HepG2 (cell line): ENCODE results near the gene GRB7. TPM values are rescaled to one million over a fixed set of nuclear protein-coding genes. Genes with fewer than 3 reads are reported as not detected.

ENCODE experiments used
- CSRNP2 ChIP-seq: sonication (generic); formaldehyde crosslinking; conservative IDR thresholded peaks from 2 replicates; pipeline ENCODE4 v1.8.0; 2022; ENCODE audit warnings: low read depth, missing genetic modification reagents
- HMGXB4 ChIP-seq, 2 experiments: sonication (generic) in 1 of 2; formaldehyde crosslinking in 1 of 2; IDR thresholded peaks; 2 replicates each; pipeline versions ENCODE4 v1.4.0 to v1.6.1; 2018 to 2020; ENCODE audit warnings: missing genetic modification reagents in 2 of 2, borderline replicate concordance in 1 of 2, low read depth in 1 of 2, mild to moderate bottlenecking in 1 of 2, missing biosample characterization in 1 of 2
- HNF4A ChIP-seq: sonication (generic); formaldehyde crosslinking; IDR thresholded peaks from 2 replicates; pipeline ENCODE4 v1.4.0; 2020; ENCODE audit warnings: missing genetic modification reagents
- IRF2 ChIP-seq: IDR thresholded peaks from 2 replicates; pipeline ENCODE4 v1.6.1; 2018; ENCODE audit warnings: missing genetic modification reagents, missing compliant biosample characterization
- KLF12 ChIP-seq: sonication (generic); formaldehyde crosslinking; IDR thresholded peaks from 2 replicates; pipeline ENCODE4 v1.4.0; 2020; ENCODE audit warnings: missing genetic modification reagents, borderline replicate concordance
- KMT2A ChIP-seq: sonication (generic); formaldehyde crosslinking; IDR thresholded peaks from 2 replicates; pipeline ENCODE4 v1.4.0; 2020; ENCODE audit warnings: missing genetic modification reagents
- MED1 ChIP-seq: sonication (generic); formaldehyde crosslinking; IDR thresholded peaks from 2 replicates; pipeline ENCODE4 v1.4.0; 2020; ENCODE audit warnings: missing genetic modification reagents
- NCOA5 ChIP-seq: sonication (generic); formaldehyde crosslinking; IDR thresholded peaks from 2 replicates; pipeline ENCODE4 v1.4.0; 2020; ENCODE audit warnings: missing genetic modification reagents
- POLR2AphosphoS2 ChIP-seq: IDR thresholded peaks from 2 replicates; pipeline ENCODE4 v1.6.1; 2011; ENCODE audit warnings: low read depth, low read length, improper control_type of control experiment
- RBM39 ChIP-seq: fragments of 200-400 bp; formaldehyde crosslinking; IDR thresholded peaks from one replicate; pipeline ENCODE4 v1.6.1; 2018; ENCODE audit warnings: antibody characterized with exemption, mild to moderate bottlenecking, low read depth, low read length; ENCODE audit not compliant: poor library complexity, severe bottlenecking
- SAFB2 ChIP-seq: sonication (generic); formaldehyde crosslinking; IDR thresholded peaks from 2 replicates; pipeline ENCODE4 v1.5.1; 2020; ENCODE audit warnings: missing genetic modification reagents, low read depth, mild to moderate bottlenecking, borderline replicate concordance
- SAP130 ChIP-seq: IDR thresholded peaks from 2 replicates; pipeline ENCODE4 v1.6.1; 2016; ENCODE audit warnings: low read depth
- TFDP2 ChIP-seq: sonication (generic); formaldehyde crosslinking; IDR thresholded peaks from 2 replicates; pipeline ENCODE4 v1.4.0; 2020; ENCODE audit warnings: missing genetic modification reagents
- THAP7 ChIP-seq: sonication (generic); formaldehyde crosslinking; IDR thresholded peaks from 2 replicates; pipeline ENCODE4 v1.8.1; 2023; ENCODE audit warnings: mild to moderate bottlenecking, missing genetic modification reagents
- ZNF205 ChIP-seq: IDR thresholded peaks from 2 replicates; pipeline ENCODE4 v1.6.1; 2018; ENCODE audit warnings: missing biosample characterization, missing genetic modification reagents
- ZNF230 ChIP-seq: sonication (generic); formaldehyde crosslinking; IDR thresholded peaks from 2 replicates; pipeline ENCODE4 v1.4.0; 2020; ENCODE audit warnings: mild to moderate bottlenecking, missing genetic modification reagents
- ZNF609 ChIP-seq: sonication (generic); formaldehyde crosslinking; IDR thresholded peaks from 2 replicates; pipeline ENCODE4 v1.4.0; 2020; ENCODE audit warnings: mild to moderate bottlenecking, missing genetic modification reagents, borderline replicate concordance
- ZNF883 ChIP-seq: sonication (generic); formaldehyde crosslinking; IDR thresholded peaks from 2 replicates; pipeline ENCODE4 v1.5.1; 2020; ENCODE audit warnings: mild to moderate bottlenecking, missing genetic modification reagents; ENCODE audit errors: not compliant biosample characterization
- polyA plus RNA-seq, 8 experiments: library from polyadenylated mRNA; depleted of rRNA in 3 of 8; stranded (reverse) in 7 of 8; unstranded in 1 of 8; fragments of >200 nt; fragmentation: Illumina TruSeq in 4 of 8; extraction: Trizol in 4 of 8; gene quantifications; 2 replicates each; pipeline versions ENCODE4 v1.2.1 to v1.2.3, GENCODE V29; 2011 to 2016; ENCODE audit warnings: low read depth in 4 of 8, missing spikeins in 1 of 8, mixed read lengths in 1 of 8; ENCODE audit not compliant: insufficient read depth in 1 of 8
- total RNA-seq, 5 experiments: library from RNA; depleted of rRNA; stranded (reverse); fragments of >200 nt; fragmentation: Illumina TruSeq; extraction: Trizol; gene quantifications; 2 replicates each; pipeline ENCODE4 v1.2.3, GENCODE V29; 2016; ENCODE audit warnings: low read depth in 1 of 5

GRB7 gene
- total and polyA plus RNA-seq, 2 of the 13 experiments (the other 11 are each of a cell fraction or from before 2014, with no cell fraction given): 60.2 to 77.7 TPM

GRCh38 chr17:39700148-39700987, 37.4 kb upstream of the GRB7 start (continued):
- TF ChIP-seq THAP7 (CRISPR knock-in tag) (no peak), SAP130 (CRISPR knock-in tag) (peak; percentile 2), ZNF883 (peak; percentile 55), ZNF609 (CRISPR knock-in tag) (no peak), ZNF205 (no peak), HNF4A (CRISPR knock-in tag) (0 out of 2 replicates have a peak, but pooled peaks have one; percentile 4), TFDP2 (CRISPR knock-in tag) (no peak), ZNF230 (0 out of 2 replicates have a peak, but pooled peaks have one; percentile 13), POLR2AphosphoS2 (no peak), NCOA5 (no peak), SAFB2 (CRISPR knock-in tag) (peak; percentile 71; the same call in 1 of the 2 replicates), CSRNP2 (CRISPR knock-in tag) (no peak), KMT2A (CRISPR knock-in tag) (peak; percentile 58; the same call in 1 of the 2 replicates), RBM39 (no peak), MED1 (peak; percentile 33), KLF12 (CRISPR knock-in tag) (0 out of 2 replicates have a peak, but pooled peaks have one; percentile 45), HMGXB4 (CRISPR knock-in tag; IDR thresholded peaks at IDR 0.05; ENCODE audit: borderline replicate concordance in 1 of 2, low read depth in 1 of 2) (peak in 1 of 2 experiments; percentile 81; a peak in 2 of 4 replicates), IRF2 (no peak; the same call in 1 of the 2 replicates)
